KMS-11 (cell line): ENCODE measurements around the gene STK24.
"Not testable (repeated sequence)": the region's sequence is repeated elsewhere in the genome, so short reads cannot be mapped to it uniquely, and the experiment has no call there.

Experiments
- H2AFZ ChIP-seq: fragments of 200-600 bp; sonication (generic); 2 replicates; pipeline ENCODE4 v1.6.1; 2016; ENCODE audit warnings: antibody characterized with exemption, mixed run types, low read depth
- H3K27ac ChIP-seq: fragments of 200-600 bp; sonication (generic); 2 replicates; pipeline ENCODE4 v1.6.1; 2016; ENCODE audit warnings: mild to moderate bottlenecking, mixed run types
- H3K27me3 ChIP-seq: fragments of 200-600 bp; sonication (generic); 2 replicates; pipeline ENCODE4 v1.6.1; 2017; ENCODE audit warnings: mild to moderate bottlenecking, low read depth, mixed run types, moderate library complexity; ENCODE audit not compliant: insufficient read depth
- H3K36me3 ChIP-seq: fragments of 200-600 bp; sonication (generic); 2 replicates; pipeline ENCODE4 v1.6.1; 2017; ENCODE audit warnings: mild to moderate bottlenecking, mixed run types; ENCODE audit not compliant: insufficient read depth
- H3K4me1 ChIP-seq: fragments of 200-600 bp; sonication (generic); 2 replicates; pipeline ENCODE4 v1.6.1; 2016; ENCODE audit warnings: mild to moderate bottlenecking, low read depth, mixed run types; ENCODE audit not compliant: poor library complexity, severe bottlenecking
- H3K4me2 ChIP-seq: fragments of 200-600 bp; sonication (generic); 2 replicates; pipeline ENCODE4 v1.7.0; 2016; ENCODE audit warnings: mild to moderate bottlenecking, mixed run types
- H3K4me3 ChIP-seq: fragments of 200-600 bp; sonication (generic); IDR thresholded peaks from 2 replicates; pipeline ENCODE4 v1.6.1; 2017; ENCODE audit warnings: low read depth, low read length, mixed read lengths; ENCODE audit not compliant: insufficient read depth
- H3K79me2 ChIP-seq: fragments of 200-600 bp; sonication (generic); 2 replicates; pipeline ENCODE4 v1.6.1; 2016; ENCODE audit warnings: low read depth, mixed run types; ENCODE audit not compliant: insufficient read depth
- H3K9ac ChIP-seq: fragments of 200-600 bp; sonication (generic); 2 replicates; pipeline ENCODE4 v1.6.1; 2016; ENCODE audit warnings: mild to moderate bottlenecking, mixed run types
- H4K20me1 ChIP-seq: fragments of 200-600 bp; sonication (generic); 2 replicates; pipeline ENCODE4 v1.6.1; 2016; ENCODE audit warnings: mild to moderate bottlenecking, mixed run types; ENCODE audit not compliant: insufficient read depth
- CTCF ChIP-seq: fragments of 200-600 bp; sonication (generic); conservative IDR thresholded peaks from 2 replicates; pipeline ENCODE4 v1.6.1; 2017; ENCODE audit warnings: low read depth, mild to moderate bottlenecking, antibody characterized with exemption, low read length, moderate library complexity, mixed read lengths

STK24 gene

GRCh38 chr13:98576963-98577835 lies at the start of gene STK24:
TSS of gene STK24 (minus strand) at chr13:98577107. CDS start at chr13:98576786, 321 bp downstream.
- 0 out of 2 replicates have a peak, but pooled peaks cover 9% of the 10 kb centered on the region for H4K20me1 ChIP-seq
- peaks cover 42% of the 10 kb centered on the region for H3K79me2 ChIP-seq
- peak within 1 kb of the TSS; percentile 79 for H3K9ac ChIP-seq
- peaks cover 32% of the 10 kb centered on the region for H3K4me1 ChIP-seq
- TF ChIP-seq CTCF, result no peak
- H3K4me2 ChIP-seq, result peak within 1 kb of the TSS; percentile 89
- peak within 1 kb of the TSS; percentile 44; the same call in 1 of the 2 replicates for H2AFZ ChIP-seq
- H3K36me3 ChIP-seq, result no peaks in the 10 kb centered on the region
- H3K4me3 ChIP-seq, result no peak within 1 kb of the TSS
- H3K27me3 ChIP-seq, result no peaks in the 10 kb centered on the region
- peak within 1 kb of the TSS; percentile 66 for H3K27ac ChIP-seq

GRCh38 chr13:98626298-98626935 lies 49.5 kb upstream of the STK24 start:
- Histone ChIP-seq H3K4me1 (no peaks in the 10 kb centered on the region), H3K27ac (no peak overlapping the region), H3K4me2 (no peak overlapping the region), H3K79me2 (no peaks in the 10 kb centered on the region), H2AFZ (no peak overlapping the region), H3K4me3 (no peak overlapping the region), H3K27me3 (no peaks in the 10 kb centered on the region), H4K20me1 (no peaks in the 10 kb centered on the region), H3K9ac (no peak overlapping the region), H3K36me3 (no peaks in the 10 kb centered on the region)
- no peak for TF ChIP-seq CTCF

- H3K27me3 ChIP-seq, H3K4me1 ChIP-seq, H3K4me3 ChIP-seq, H3K4me2 ChIP-seq, H3K36me3 ChIP-seq, H3K79me2 ChIP-seq, H3K9ac ChIP-seq, H4K20me1 ChIP-seq, H2AFZ ChIP-seq, H3K27ac ChIP-seq: not testable (repeated sequence)
Observed at GRCh38 chr13:98624589-98624988, 47.7 kb upstream of the STK24 start.

GRCh38 chr13:98622931-98623331 lies 46.0 kb upstream of the STK24 start:
- H3K27me3 ChIP-seq, result no peaks in the 10 kb centered on the region
- H3K79me2 ChIP-seq, result no peaks in the 10 kb centered on the region
- H3K4me3 ChIP-seq, result no peak overlapping the region
- H3K36me3 ChIP-seq, result no peaks in the 10 kb centered on the region
- H4K20me1 ChIP-seq, result no peaks in the 10 kb centered on the region
- H3K4me2 ChIP-seq, result no peak overlapping the region
- H2AFZ ChIP-seq, result no peak overlapping the region
- H3K9ac ChIP-seq, result no peak overlapping the region
- no peaks in the 10 kb centered on the region for H3K4me1 ChIP-seq
- TF ChIP-seq CTCF, result no peak
- H3K27ac ChIP-seq, result no peak overlapping the region
